Activated CD4-positive, alpha-beta T cell treated with anti-CD3 and anti-CD28 coated beads, Interleukin-2, amount 50 U/mL, for 4 hours (primary cell): ENCODE results near the gene EXOC4.

ENCODE experiments used
- DNase-seq, 2 experiments: peaks; one replicate each; pipeline ENCODE4 v3.0.0-alpha.2; 2020

The EXOC4 gene

GRCh38 chr7:133583545-133584171 is 330.8 kb downstream of the EXOC4 start:
- no peak for DNase-seq

- DNase-seq = no peak
These were observed 332.2 kb downstream of the EXOC4 start for GRCh38 chr7:133584956-133585668.

DNA sequence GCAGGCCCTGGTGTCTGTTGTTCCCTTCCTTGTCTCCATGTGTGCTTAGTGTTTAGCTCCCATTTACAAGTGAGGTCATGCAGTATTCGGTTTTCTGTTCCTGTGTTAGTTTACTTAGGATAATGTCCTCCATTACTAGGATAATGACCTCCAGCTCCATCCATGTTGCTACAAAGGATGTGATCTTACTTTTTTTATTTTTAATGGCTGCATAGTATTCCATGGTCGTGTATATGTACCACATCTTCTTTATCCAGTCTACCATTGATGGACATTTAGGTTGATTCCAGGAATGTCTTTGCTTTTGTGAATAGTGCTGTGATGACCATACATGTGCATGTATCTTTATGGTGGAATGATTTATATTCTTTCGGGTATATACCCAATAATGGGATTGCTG is 333.4 kb downstream of the EXOC4 start:
- DNase-seq = no peak

GRCh38 chr7:133587903-133588302 is 335.0 kb downstream of the EXOC4 start:
- no peak for DNase-seq

GRCh38 chr7:133590795-133591194 is 337.9 kb downstream of the EXOC4 start:
- DNase-seq = no peak

DNA sequence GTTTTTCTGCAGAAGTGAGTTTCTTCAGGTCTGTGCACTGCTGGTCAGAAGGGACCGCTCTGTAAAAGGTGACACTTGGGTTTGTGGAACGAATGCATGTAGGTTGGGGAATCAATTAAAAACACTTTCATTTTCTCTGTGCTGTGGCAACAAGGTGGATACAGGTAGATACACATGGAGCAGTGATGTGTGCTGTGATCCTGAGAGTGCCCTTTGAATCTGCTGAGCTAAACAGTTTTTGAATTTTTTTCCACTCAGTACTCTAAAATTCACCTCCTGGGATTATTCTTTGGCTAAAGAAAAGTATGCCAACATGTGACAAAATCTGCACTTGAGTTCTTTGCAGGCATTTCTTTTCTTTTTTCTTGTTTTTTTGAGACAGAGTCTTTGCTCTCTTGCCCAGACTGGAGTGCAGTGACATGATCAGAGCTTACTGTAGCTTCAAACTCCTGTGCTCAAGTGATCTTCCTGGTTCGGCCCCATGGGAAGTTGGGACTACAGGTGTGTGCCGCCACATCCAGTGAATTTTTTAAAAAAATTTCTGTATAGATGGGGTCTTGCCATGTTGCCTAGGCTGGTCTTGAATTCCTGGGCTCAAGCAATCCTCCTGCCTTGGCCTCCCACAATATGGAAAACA is 338.9 kb downstream of the EXOC4 start:
- DNase-seq = no peak

DNA sequence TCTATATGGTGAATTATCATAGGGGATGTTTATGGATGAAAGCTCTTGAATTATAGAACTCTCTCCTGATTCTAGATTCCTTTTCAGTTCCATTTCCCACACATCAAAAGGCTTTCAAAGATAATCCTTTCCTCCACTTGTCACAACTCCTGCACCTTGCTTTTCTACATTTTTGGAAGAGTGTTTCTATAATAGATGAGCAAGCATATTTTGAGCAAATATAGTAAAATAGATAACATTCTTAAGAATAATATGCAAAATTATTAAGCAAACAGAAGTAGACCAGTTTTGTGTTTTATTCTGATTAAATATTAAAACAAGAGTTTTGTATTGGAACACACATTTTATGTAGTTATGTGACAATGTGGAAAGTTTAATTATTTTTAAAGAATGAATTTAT is 340.7 kb downstream of the EXOC4 start:
- no peak for DNase-seq

DNA sequence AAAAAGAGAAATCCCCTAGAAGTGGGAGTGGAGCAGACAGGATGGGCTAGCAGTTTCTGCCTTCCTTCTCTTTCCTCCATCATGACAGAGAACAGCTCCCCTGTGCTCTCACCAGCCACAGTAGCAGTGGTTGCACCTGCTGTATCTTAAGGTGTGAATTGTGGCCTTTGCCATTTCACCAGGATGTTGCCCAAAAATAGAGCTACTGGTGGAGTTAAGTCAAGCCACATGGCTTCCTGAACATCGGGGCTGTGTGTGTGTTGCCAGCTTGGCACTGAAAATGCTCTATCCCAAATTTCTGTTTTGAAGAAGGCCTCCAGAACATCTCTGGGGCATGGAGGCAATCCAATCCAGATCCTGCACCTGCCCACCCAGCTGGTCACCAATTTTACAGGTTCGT is 348.7 kb downstream of the EXOC4 start:
- no peak for DNase-seq

GRCh38 chr7:133602291-133602690 is 349.4 kb downstream of the EXOC4 start:
- no peak for DNase-seq

DNA sequence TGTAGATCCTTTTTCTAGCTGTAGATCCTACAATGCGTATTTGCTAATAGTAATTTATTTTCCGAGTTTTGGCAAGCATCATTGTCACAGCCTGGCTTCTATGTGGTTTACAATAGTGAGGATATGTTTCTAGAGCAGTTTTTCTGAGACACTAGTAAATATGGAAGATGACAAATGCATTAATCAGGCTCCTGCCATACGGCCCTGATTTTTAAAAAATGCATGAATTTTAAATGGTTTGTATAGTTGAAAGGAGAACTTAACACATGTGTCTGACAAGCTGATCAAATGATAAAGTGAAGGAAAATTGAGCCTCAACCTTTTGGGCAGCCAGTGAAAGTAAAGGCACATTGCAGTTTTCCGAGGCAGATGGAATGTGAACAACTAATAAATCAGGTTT is 354.1 kb downstream of the EXOC4 start:
- DNase-seq = no peak

DNA sequence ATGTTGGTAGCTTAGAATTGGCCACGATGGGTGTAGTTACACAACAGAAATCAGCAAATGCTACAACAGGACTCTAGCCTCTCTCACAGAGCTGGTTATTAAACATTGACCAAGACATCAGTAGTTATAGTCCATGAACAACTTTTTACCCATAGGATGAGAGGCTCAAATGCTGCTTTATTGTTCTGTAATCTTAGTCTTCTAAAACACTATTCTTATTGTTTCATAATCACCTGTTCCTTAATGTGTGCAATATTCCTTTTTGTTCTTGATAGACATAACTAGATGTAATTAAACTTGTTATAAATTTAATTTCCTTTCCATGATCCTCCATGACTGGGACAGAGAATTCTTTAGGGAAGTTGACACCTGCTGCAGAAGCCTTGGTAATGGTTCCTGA is 356.9 kb downstream of the EXOC4 start:
- DNase-seq = no peak

DNA sequence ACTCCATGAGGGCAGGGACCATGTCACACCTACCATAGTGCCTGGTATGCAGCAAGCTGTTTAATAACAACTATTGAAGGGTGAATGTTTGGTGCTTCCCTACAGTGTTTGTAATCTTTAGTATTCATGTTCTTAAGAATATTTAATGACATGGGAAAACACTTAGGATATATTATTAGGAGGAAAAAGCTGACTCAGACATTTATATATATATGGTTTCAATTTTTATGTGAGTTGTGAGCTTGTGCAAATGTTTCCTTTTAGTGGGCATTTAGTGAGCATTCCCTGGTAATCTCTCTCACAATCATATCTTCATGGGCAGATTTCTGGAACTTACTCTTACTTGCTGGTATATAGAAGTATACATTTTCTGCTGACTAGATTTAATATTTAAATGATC is 359.1 kb downstream of the EXOC4 start:
- no peak for DNase-seq

GRCh38 chr7:133613250-133613790 is 360.4 kb downstream of the EXOC4 start:
- DNase-seq = no peak

- DNase-seq = no peak
These were observed 361.4 kb downstream of the EXOC4 start for GRCh38 chr7:133614251-133614650.

DNA sequence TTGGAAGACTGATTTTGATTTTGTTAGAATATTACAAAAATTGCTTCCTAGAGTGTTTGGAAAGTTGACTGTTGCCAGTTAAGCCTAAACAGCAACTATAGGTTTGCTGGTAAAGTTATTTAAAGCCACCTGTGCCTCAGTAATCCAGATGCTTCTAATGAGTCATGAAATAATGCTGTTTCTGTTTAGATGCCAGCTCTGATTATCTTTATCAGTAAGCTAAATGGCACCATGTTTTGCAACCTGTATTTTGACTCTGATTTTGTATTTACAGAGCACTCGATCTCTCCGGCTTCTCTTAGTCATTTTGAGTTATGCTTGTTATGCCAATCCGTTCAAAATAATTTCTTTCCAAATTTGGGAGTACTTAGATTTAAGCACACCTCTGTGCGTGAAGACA is 366.1 kb downstream of the EXOC4 start:
- DNase-seq = no peak

DNA sequence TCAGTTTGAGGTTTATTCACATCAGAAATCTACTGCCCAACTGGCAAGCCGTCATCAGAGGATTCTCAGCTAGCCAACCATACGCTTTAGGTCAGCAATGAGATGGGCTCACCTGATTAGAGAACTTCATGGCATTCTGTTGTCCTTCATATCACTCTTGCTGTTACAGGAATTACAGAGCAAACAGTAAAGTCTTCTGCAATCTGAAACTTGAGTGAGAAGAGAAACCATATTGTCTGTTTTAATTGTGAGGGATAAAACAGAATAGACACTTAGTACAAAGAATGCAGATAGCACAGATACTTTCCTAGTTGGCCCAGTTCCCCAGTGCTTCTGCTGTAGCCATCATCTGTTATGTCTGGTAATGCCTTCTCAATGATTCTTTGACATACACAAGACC is 366.6 kb downstream of the EXOC4 start:
- DNase-seq = no peak

DNA sequence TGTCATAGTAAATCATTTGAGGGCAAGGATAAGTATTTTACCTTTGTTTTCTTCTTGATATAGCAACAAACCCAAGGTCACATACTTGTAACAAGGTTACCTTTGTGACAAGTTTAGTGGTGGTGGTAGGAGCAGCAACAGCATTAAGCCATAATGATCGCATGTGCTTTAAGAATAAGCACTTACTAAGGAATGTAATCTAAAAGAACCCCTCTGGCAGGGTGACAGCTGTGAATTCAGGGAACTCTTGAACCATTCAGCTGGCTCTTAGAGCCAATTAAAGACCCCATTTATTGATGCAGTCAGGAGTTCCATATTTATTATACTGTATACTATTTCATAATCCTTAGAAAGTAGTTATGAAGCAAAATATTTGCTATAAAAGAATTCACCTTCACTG is 370.8 kb downstream of the EXOC4 start:
- DNase-seq = no peak

- no peak for DNase-seq
These were observed 372.2 kb downstream of the EXOC4 start for GRCh38 chr7:133625046-133625445.

- no peak for DNase-seq
These were observed 376.8 kb downstream of the EXOC4 start for GRCh38 chr7:133629701-133630100.

- DNase-seq = no peak
These were observed 380.2 kb downstream of the EXOC4 start for GRCh38 chr7:133633055-133633454.

DNA sequence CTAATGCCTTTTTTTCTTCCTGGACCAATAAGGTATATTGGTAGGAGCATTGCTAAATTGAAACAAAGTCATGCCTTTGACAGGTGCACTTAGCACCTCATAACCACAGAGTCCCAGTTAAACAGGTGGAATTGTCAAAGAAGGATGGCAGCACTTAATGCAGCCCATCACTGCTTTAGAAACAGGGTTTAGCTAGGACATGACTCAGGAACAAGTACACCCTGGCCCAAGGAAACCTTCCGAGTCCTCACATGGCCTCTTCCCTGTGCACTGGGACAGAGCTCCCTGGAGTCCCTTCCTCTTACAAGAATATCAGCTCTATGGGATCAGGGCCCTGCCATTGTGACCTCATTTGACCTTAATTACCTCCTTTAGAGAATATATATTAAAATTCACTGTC is 382.7 kb downstream of the EXOC4 start:
- no peak for DNase-seq

DNA sequence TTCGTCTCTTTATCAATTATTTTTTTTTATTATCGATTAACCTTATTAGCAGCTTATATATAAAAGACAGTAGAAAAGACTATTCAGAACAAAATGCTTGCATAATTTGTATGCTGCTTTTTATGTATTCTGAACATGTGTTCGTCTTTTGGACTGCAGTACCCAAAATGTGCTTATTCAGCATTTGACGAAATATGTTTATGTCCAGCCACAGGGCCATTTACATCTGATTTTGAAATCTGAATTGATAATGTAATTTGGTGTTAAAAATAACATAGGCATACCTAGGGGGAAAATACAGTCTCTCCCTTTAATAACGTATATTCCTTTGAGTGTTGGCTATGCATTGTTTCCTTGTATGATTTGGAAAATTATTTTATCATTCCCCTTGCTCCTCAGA is 386.0 kb downstream of the EXOC4 start:
- DNase-seq = no peak

DNA sequence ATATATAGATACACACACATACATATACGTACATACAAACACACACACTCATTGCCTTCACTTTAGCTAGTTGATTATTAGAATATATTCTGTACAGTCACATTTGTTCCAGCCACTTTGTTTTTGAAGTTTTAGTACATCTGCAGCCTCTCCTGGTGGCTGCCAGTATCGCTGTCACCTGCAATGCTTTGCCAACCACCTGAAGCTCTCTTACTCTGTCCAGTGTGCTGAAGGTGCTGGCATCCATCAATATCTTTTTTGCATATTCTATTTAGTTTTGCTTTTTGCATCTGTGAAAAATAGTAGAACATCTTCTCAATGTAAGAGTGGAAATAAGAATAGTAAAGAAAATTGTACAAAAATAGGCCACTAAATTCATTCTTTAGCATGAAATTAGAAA is 388.6 kb downstream of the EXOC4 start:
- no peak for DNase-seq

GRCh38 chr7:133642907-133643306 is 390.0 kb downstream of the EXOC4 start:
- no peak for DNase-seq
